Panc1 (cell line): ENCODE results near the gene NGF. TPM values are rescaled to one million over a fixed set of nuclear protein-coding genes. Genes with fewer than 3 reads are reported as not detected.

ENCODE experiments used
- ATAC-seq: fragments of 200-7000 bp; cut with Tn5 transposase; 2 replicates; pipeline ENCODE4 v1.9.1; 2020; ENCODE audit warnings: mild to moderate bottlenecking, moderate library complexity
- BruUV-seq: library from RNA; stranded (reverse); fragments of 400-500 nt; replicated peaks from 2 replicates; lab custom pipeline; 2021; lab: Mats Ljungman, UMichigan
- CTCF ChIA-PET: fragments of 300-600 bp; sonication (Branson Sonifier 250); formaldehyde crosslinking; loops from one replicate; lab custom pipeline; 2022; ENCODE audit warnings: antibody characterized with exemption; lab: Charles Lee
- POLR2A ChIA-PET: fragments of 300-600 bp; sonication (Branson Sonifier 250); formaldehyde crosslinking; loops from one replicate; lab custom pipeline; 2022; ENCODE audit warnings: antibody characterized with exemption; lab: Charles Lee
- DNase-seq: peaks from one replicate; pipeline ENCODE4 v3.0.0-alpha.2; 2010; ENCODE audit warnings: low read depth, low spot score
- H3K27ac ChIP-seq: 2 replicates; pipeline ENCODE4 v1.5.1; 2011; ENCODE audit warnings: mild to moderate bottlenecking, low read length, inconsistent platforms
- H3K27me3 ChIP-seq: fragments of 200-500 bp; sonication (Bioruptor generic); 2 replicates; pipeline ENCODE4 v1.6.0; 2014; ENCODE audit warnings: low read length, inconsistent platforms; ENCODE audit not compliant: control insufficient read depth, insufficient read depth
- H3K36me3 ChIP-seq: fragments of 200-500 bp; sonication (Bioruptor generic); 2 replicates; pipeline ENCODE4 v1.5.1; 2014; ENCODE audit warnings: inconsistent platforms, mild to moderate bottlenecking, low read length, moderate library complexity; ENCODE audit not compliant: control insufficient read depth, insufficient read depth
- H3K4me1 ChIP-seq: 2 replicates; pipeline ENCODE4 v1.5.1; 2011; ENCODE audit warnings: inconsistent platforms, mild to moderate bottlenecking, low read length, moderate library complexity; ENCODE audit not compliant: control insufficient read depth, insufficient read depth
- H3K4me3 ChIP-seq, 2 experiments: 2 replicates each; pipeline ENCODE4 v1.5.1; 2011 to 2012; ENCODE audit warnings: low read depth in 2 of 2, low read length in 2 of 2, mild to moderate bottlenecking in 2 of 2, inconsistent platforms in 1 of 2, moderate library complexity in 1 of 2
- H3K9me3 ChIP-seq: fragments of 200-500 bp; sonication (Bioruptor generic); 2 replicates; pipeline ENCODE4 v1.5.1; 2014; ENCODE audit warnings: low read depth, mild to moderate bottlenecking, inconsistent platforms, low read length, moderate library complexity; ENCODE audit not compliant: control insufficient read depth, insufficient read depth
- CTCF ChIP-seq: fragments of 450-650 bp; IDR thresholded peaks from 2 replicates; pipeline ENCODE4 v1.5.1; 2017; ENCODE audit warnings: mild to moderate bottlenecking
- POLR2AphosphoS5 ChIP-seq: IDR thresholded peaks from 2 replicates; pipeline ENCODE4 v1.6.1; 2012; ENCODE audit warnings: mild to moderate bottlenecking, low read depth, low read length, moderate library complexity
- SIN3A ChIP-seq: IDR thresholded peaks from 2 replicates; pipeline ENCODE4 v1.6.1; 2012; ENCODE audit warnings: low read depth, mild to moderate bottlenecking, low read length, moderate library complexity, borderline replicate concordance; ENCODE audit not compliant: insufficient read depth
- TCF7L2 ChIP-seq: IDR thresholded peaks from 2 replicates; pipeline ENCODE4 v1.6.1; 2011; ENCODE audit warnings: mild to moderate bottlenecking, low read depth, low read length, inconsistent platforms
- in situ Hi-C: cut with HindIII; loops from 2 replicates; pipeline ENCODE4 v1.10.0; 2016; ENCODE audit warnings: low sequenced_read_pairs, low pct_unique_long_range_greater_than_20kb
- intact Hi-C: fragments of 100-400 bp; cut with micrococcal nuclease; formaldehyde crosslinking; loops from one replicate; pipeline ENCODE4 v1.10.0; 2022; ENCODE audit not compliant: unreplicated experiment
- total RNA-seq: library from RNA; stranded (reverse); gene quantifications from one replicate; pipeline ENCODE4 v1.2.1, GENCODE V29; 2021; ENCODE audit not compliant: unreplicated experiment
- TF ChIP-seq, protein P1 (sequence below), 2 experiments: IDR thresholded peaks; 2 replicates each; pipeline ENCODE4 v1.6.1; 2011 to 2012; ENCODE audit warnings: low read depth in 2 of 2, control low read depth in 1 of 2, low read length in 1 of 2, mild to moderate bottlenecking in 1 of 2, moderate library complexity in 1 of 2; ENCODE audit not compliant: insufficient read depth in 1 of 2

Gene NGF
- total RNA-seq, 1 experiment from 2014 or later = not detected

- Histone ChIP-seq H3K36me3 (no peaks in the 10 kb centered on the region), H3K27ac (no peak overlapping the region), H3K9me3 (no peaks in the 10 kb centered on the region), H3K27me3 (no peaks in the 10 kb centered on the region), H3K4me1 (no peaks in the 10 kb centered on the region), H3K4me3 (no peak overlapping the region)
- POLR2A ChIA-PET = no interaction called here
- TF ChIP-seq, protein P1, sequence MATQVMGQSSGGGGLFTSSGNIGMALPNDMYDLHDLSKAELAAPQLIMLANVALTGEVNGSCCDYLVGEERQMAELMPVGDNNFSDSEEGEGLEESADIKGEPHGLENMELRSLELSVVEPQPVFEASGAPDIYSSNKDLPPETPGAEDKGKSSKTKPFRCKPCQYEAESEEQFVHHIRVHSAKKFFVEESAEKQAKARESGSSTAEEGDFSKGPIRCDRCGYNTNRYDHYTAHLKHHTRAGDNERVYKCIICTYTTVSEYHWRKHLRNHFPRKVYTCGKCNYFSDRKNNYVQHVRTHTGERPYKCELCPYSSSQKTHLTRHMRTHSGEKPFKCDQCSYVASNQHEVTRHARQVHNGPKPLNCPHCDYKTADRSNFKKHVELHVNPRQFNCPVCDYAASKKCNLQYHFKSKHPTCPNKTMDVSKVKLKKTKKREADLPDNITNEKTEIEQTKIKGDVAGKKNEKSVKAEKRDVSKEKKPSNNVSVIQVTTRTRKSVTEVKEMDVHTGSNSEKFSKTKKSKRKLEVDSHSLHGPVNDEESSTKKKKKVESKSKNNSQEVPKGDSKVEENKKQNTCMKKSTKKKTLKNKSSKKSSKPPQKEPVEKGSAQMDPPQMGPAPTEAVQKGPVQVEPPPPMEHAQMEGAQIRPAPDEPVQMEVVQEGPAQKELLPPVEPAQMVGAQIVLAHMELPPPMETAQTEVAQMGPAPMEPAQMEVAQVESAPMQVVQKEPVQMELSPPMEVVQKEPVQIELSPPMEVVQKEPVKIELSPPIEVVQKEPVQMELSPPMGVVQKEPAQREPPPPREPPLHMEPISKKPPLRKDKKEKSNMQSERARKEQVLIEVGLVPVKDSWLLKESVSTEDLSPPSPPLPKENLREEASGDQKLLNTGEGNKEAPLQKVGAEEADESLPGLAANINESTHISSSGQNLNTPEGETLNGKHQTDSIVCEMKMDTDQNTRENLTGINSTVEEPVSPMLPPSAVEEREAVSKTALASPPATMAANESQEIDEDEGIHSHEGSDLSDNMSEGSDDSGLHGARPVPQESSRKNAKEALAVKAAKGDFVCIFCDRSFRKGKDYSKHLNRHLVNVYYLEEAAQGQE (IDR thresholded peaks at IDR 0.05; ENCODE audit: insufficient read depth in 1 of 2, low read depth in 2 of 2, low read length in 1 of 2) = no peak
- no peak for TF ChIP-seq POLR2AphosphoS5
- TF ChIP-seq TCF7L2 = no peak
- no peak for TF ChIP-seq CTCF
- TF ChIP-seq SIN3A = no peak
- ATAC-seq (no peak), DNase-seq (no peak)
- CTCF ChIA-PET = no interaction called here
- BruUV-seq = no TSS peak
- intact Hi-C loops (no loop called here), in situ Hi-C loops (no loop called here)
Observed at GRCh38 chr1:115379943-115380342, 41.9 kb upstream of the NGF start.

DNA sequence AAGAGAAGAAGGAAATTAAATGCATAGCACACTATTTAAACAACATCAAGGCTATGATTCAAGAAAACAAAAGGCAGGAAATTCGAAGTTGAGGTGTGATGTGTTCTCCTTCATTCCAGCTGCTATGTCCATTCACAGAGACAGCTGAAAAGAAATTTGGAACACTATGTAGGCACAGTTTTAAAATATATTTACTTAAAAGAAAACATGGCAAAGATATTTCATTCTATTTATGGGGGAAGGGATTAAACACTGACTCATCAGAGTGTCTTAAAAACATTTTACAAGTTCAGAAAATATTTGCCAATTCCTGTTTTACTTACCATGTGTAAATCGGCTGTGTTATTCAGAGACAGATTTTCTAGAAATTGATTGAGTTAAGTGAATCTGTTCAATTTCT, 39.4 kb upstream of the NGF start:
- ATAC-seq (no peak), DNase-seq (no peak)
- no peaks in the 10 kb centered on the region for H3K4me1 ChIP-seq
- TF ChIP-seq CTCF = no peak
- no peak for TF ChIP-seq SIN3A
- H3K4me3 ChIP-seq = no peak overlapping the region
- no peaks in the 10 kb centered on the region for H3K27me3 ChIP-seq
- no TSS peak for BruUV-seq
- H3K27ac ChIP-seq = no peak overlapping the region
- H3K9me3 ChIP-seq = no peaks in the 10 kb centered on the region
- CTCF ChIA-PET = no interaction called here
- H3K36me3 ChIP-seq = no peaks in the 10 kb centered on the region
- intact Hi-C loops = no loop called here
- POLR2A ChIA-PET = no interaction called here
- in situ Hi-C loops = no loop called here
